H1 (cell line): Measurements from ENCODE around the gene XKR8. TPM values are rescaled to one million over a fixed set of nuclear protein-coding genes. Genes with fewer than 3 reads are reported as not detected.

ENCODE experiments used
- CTCF ChIA-PET: fragments of 300-600 bp; sonication (Branson Sonifier 250); formaldehyde crosslinking; loops from one replicate; lab custom pipeline; 2021; ENCODE audit not compliant: partially characterized antibody; lab: Charles Lee
- POLR2A ChIA-PET: fragments of 300-600 bp; sonication (Branson Sonifier 250); formaldehyde crosslinking; loops from one replicate; lab custom pipeline; 2021; ENCODE audit warnings: inconsistent platforms; ENCODE audit not compliant: partially characterized antibody; lab: Charles Lee
- DNase-seq, 2 experiments: peaks; one replicate each; pipeline versions ENCODE4 v3.0.0 to v3.0.0-alpha.2; 2010 to 2022; ENCODE audit warnings: low spot score in 2 of 2, low read depth in 1 of 2, mixed read lengths in 1 of 2
- FAIRE-seq: peaks from 2 replicates; lab custom pipeline; 2011; peaks lifted over from hg19 to GRCh38; lab: Jason Lieb, UNC
- H2AFZ ChIP-seq: 2 replicates; pipeline ENCODE4 v1.8.1; 2012; ENCODE audit warnings: low read length, inconsistent platforms
- H2AK5ac ChIP-seq: 2 replicates; pipeline ENCODE4 v1.6.1; 2013; ENCODE audit warnings: low read depth, low read length
- H2BK120ac ChIP-seq: replicated peaks from 2 replicates; pipeline ENCODE3; 2013; ENCODE audit warnings: low read depth, low read length, inconsistent platforms
- H2BK12ac ChIP-seq: 2 replicates; pipeline ENCODE4 v1.6.1; 2013; ENCODE audit warnings: low read depth, low read length
- H2BK15ac ChIP-seq: 2 replicates; pipeline ENCODE4 v1.6.1; 2013; ENCODE audit warnings: low read length
- H2BK20ac ChIP-seq: 2 replicates; pipeline ENCODE4 v1.6.1; 2013; ENCODE audit warnings: low read length
- H2BK5ac ChIP-seq: 2 replicates; pipeline ENCODE4 v1.6.1; 2013; ENCODE audit warnings: low read depth, low read length
- H3K14ac ChIP-seq: 2 replicates; pipeline ENCODE4 v1.6.1; 2013; ENCODE audit warnings: inconsistent platforms; ENCODE audit not compliant: insufficient read length
- H3K18ac ChIP-seq: 2 replicates; pipeline ENCODE4 v1.6.1; 2013; ENCODE audit warnings: low read length; ENCODE audit errors: extremely low read depth
- H3K23ac ChIP-seq: 2 replicates; pipeline ENCODE4 v1.6.1; 2013; ENCODE audit warnings: inconsistent platforms; ENCODE audit not compliant: insufficient read length
- H3K23me2 ChIP-seq: 2 replicates; pipeline ENCODE4 v1.6.1; 2013; ENCODE audit warnings: low read depth, low read length
- H3K27ac ChIP-seq: 2 replicates; pipeline ENCODE4 v1.6.1; 2011; ENCODE audit warnings: low read depth, low read length, inconsistent platforms
- H3K27me3 ChIP-seq, 4 experiments: replicated peaks in 1 of 4; 1 replicate in 1 of 4; 2 replicates in 3 of 4; pipeline versions ENCODE4 v1.6.1 to v1.8.1; 2011 to 2013; ENCODE audit warnings: low read length in 3 of 4, mild to moderate bottlenecking in 3 of 4, inconsistent platforms in 2 of 4, mixed read lengths in 2 of 4, moderate library complexity in 1 of 4; ENCODE audit not compliant: control insufficient read depth in 3 of 4, insufficient read depth in 3 of 4; ENCODE audit errors: extremely low read depth in 1 of 4
- H3K36me3 ChIP-seq, 4 experiments: 2 replicates each; pipeline versions ENCODE4 v1.6.1 to v1.8.1; 2011 to 2013; ENCODE audit warnings: mild to moderate bottlenecking in 4 of 4, low read length in 3 of 4, moderate library complexity in 2 of 4, control low read depth in 1 of 4, inconsistent platforms in 1 of 4; ENCODE audit not compliant: insufficient read depth in 4 of 4, control insufficient read depth in 2 of 4
- H3K4ac ChIP-seq: replicated peaks from 2 replicates; pipeline ENCODE3; 2013; ENCODE audit warnings: low read length, low read depth, mixed read lengths, inconsistent platforms; ENCODE audit not compliant: insufficient read length
- H3K4me1 ChIP-seq, 4 experiments: replicated peaks in 1 of 4; 1 replicate in 1 of 4; 2 replicates in 3 of 4; pipeline versions ENCODE4 v1.6.1 to v1.8.1; 2011 to 2013; ENCODE audit warnings: low read length in 3 of 4, inconsistent platforms in 2 of 4, mixed read lengths in 1 of 4; ENCODE audit not compliant: insufficient read depth in 4 of 4, control insufficient read depth in 3 of 4
- H3K4me2 ChIP-seq, 2 experiments: 2 replicates each; pipeline versions ENCODE4 v1.6.1 to v1.8.1; 2011 to 2013; ENCODE audit warnings: low read depth in 2 of 2, low read length in 2 of 2, control low read depth in 1 of 2, inconsistent platforms in 1 of 2, mild to moderate bottlenecking in 1 of 2; ENCODE audit not compliant: insufficient read depth in 1 of 2
- H3K4me3 ChIP-seq, 4 experiments: fragments of 200-600, 300-600 bp in 1 of 4; sonication (generic), shearing (Covaris generic), sonication (Bioruptor Twin) in 1 of 4; 2 replicates each; pipeline versions ENCODE4 v1.5.1 to v1.8.1; 2011 to 2016; ENCODE audit warnings: low read length in 4 of 4, low read depth in 3 of 4, control low read depth in 2 of 4, inconsistent platforms in 2 of 4, mild to moderate bottlenecking in 2 of 4, mixed read lengths in 1 of 4, moderate library complexity in 1 of 4; ENCODE audit not compliant: insufficient read depth in 2 of 4; ENCODE audit errors: extremely low read depth in 1 of 4
- H3K56ac ChIP-seq: replicated peaks from 2 replicates; pipeline ENCODE3; 2013; ENCODE audit warnings: low read depth, mild to moderate bottlenecking, mixed read lengths, low read length, inconsistent platforms; ENCODE audit not compliant: insufficient read length
- H3K79me1 ChIP-seq: 2 replicates; pipeline ENCODE4 v1.6.1; 2013; ENCODE audit warnings: low read depth, low read length, control low read depth
- H3K79me2 ChIP-seq, 2 experiments: 2 replicates each; pipeline versions ENCODE4 v1.6.1 to v1.8.1; 2012 to 2013; ENCODE audit warnings: low read length in 2 of 2, mild to moderate bottlenecking in 2 of 2, inconsistent platforms in 1 of 2; ENCODE audit not compliant: insufficient read depth in 2 of 2, control insufficient read depth in 1 of 2
- H3K9ac ChIP-seq, 4 experiments: replicated peaks in 1 of 4; 1 replicate in 1 of 4; 2 replicates in 3 of 4; pipeline versions ENCODE4 v1.6.1 to v1.8.1; 2011 to 2013; ENCODE audit warnings: low read depth in 3 of 4, low read length in 3 of 4, control low read depth in 2 of 4, mild to moderate bottlenecking in 2 of 4, moderate library complexity in 2 of 4, inconsistent platforms in 1 of 4; ENCODE audit errors: extremely low read depth in 1 of 4
- H3K9me3 ChIP-seq, 2 experiments: 2 replicates each; pipeline versions ENCODE4 v1.6.1 to v1.8.1; 2012 to 2013; ENCODE audit warnings: mild to moderate bottlenecking in 2 of 2, moderate library complexity in 2 of 2, control low read depth in 1 of 2, inconsistent platforms in 1 of 2, low read depth in 1 of 2, low read length in 1 of 2, mixed read lengths in 1 of 2; ENCODE audit not compliant: insufficient read depth in 2 of 2
- H4K20me1 ChIP-seq, 2 experiments: replicated peaks in 1 of 2; 2 replicates each; pipeline versions ENCODE3 to v1.8.1; 2011 to 2013; ENCODE audit warnings: inconsistent platforms in 2 of 2, low read length in 2 of 2, mild to moderate bottlenecking in 1 of 2; ENCODE audit not compliant: insufficient read depth in 2 of 2, control insufficient read depth in 1 of 2
- H4K5ac ChIP-seq: 2 replicates; pipeline ENCODE4 v1.6.1; 2013; ENCODE audit warnings: low read length, low read depth, mixed read lengths, inconsistent platforms; ENCODE audit not compliant: insufficient read length
- H4K8ac ChIP-seq: 2 replicates; pipeline ENCODE4 v1.8.0; 2013; ENCODE audit warnings: mild to moderate bottlenecking, moderate library complexity, low read length, inconsistent platforms; ENCODE audit not compliant: insufficient read depth; ENCODE audit errors: extremely low read depth
- H4K91ac ChIP-seq: replicated peaks from 2 replicates; pipeline ENCODE3; 2013; ENCODE audit warnings: low read length, mixed read lengths, inconsistent platforms; ENCODE audit not compliant: insufficient read length
- ATF2 ChIP-seq: IDR thresholded peaks from 2 replicates; pipeline ENCODE4 v1.6.1; 2012; ENCODE audit warnings: low read length, inconsistent platforms
- CTBP2 ChIP-seq: IDR thresholded peaks from 2 replicates; pipeline ENCODE4 v1.7.0; 2011; ENCODE audit warnings: borderline replicate concordance, mild to moderate bottlenecking, moderate library complexity, mixed read lengths, low read length; ENCODE audit not compliant: insufficient read depth, insufficient read length
- EGR1 ChIP-seq: IDR thresholded peaks from 2 replicates; pipeline ENCODE4 v1.6.1; 2011; ENCODE audit warnings: low read depth, low read length, borderline replicate concordance
- HDAC2 ChIP-seq, 2 experiments: fragments of 300-600 bp in 1 of 2; sonication (generic) in 1 of 2; IDR thresholded peaks; 2 replicates each; pipeline ENCODE4 v1.6.1; 2011 to 2012; ENCODE audit warnings: low read depth in 2 of 2, low read length in 2 of 2, mild to moderate bottlenecking in 2 of 2, moderate library complexity in 2 of 2, borderline replicate concordance in 1 of 2, inconsistent platforms in 1 of 2
- KDM1A ChIP-seq: fragments of 200-600, 300-600 bp; sonication (generic); IDR thresholded peaks from 2 replicates; pipeline ENCODE4 v1.7.1; 2016; ENCODE audit warnings: mild to moderate bottlenecking, low read length, borderline replicate concordance
- NRF1 ChIP-seq: IDR thresholded peaks from 2 replicates; pipeline ENCODE4 v1.6.1; 2011; ENCODE audit warnings: mild to moderate bottlenecking, low read depth, low read length, improper control_type of control experiment
- SP2 ChIP-seq: IDR thresholded peaks from 2 replicates; pipeline ENCODE4 v1.6.1; 2012; ENCODE audit warnings: mild to moderate bottlenecking, low read length, inconsistent platforms
- WGBS, 2 experiments: shearing (Covaris generic) in 1 of 2; methylation state at CpG; one replicate each; pipeline versions ENCODE4 v1.1.6 to v1.1.7; 2013 to 2015; ENCODE audit warnings: low lambda C conversion rate in 2 of 2, mixed read lengths in 2 of 2, inconsistent platforms in 1 of 2, low coverage in 1 of 2, missing lambda C conversion rate in 1 of 2; ENCODE audit not compliant: insufficient replicate concordance in 2 of 2, insufficient coverage in 1 of 2, insufficient read length in 1 of 2; ENCODE audit errors: extremely low coverage in 1 of 2, missing lambda C conversion rate in 1 of 2; 5-methylcytosine and 5-hydroxymethylcytosine counted together
- polyA plus RNA-seq, 7 experiments: library from polyadenylated mRNA; depleted of rRNA in 3 of 7; stranded (reverse) in 5 of 7; unstranded in 2 of 7; fragments of >200 nt in 5 of 7; fragments of 200-250 nt in 2 of 7; gene quantifications; 1 replicate in 5 of 7; 2 replicates in 1 of 7; 4 replicates in 1 of 7; pipeline versions ENCODE4 v1.2.1 to v1.2.3, GENCODE V29; 2011 to 2013; ENCODE audit warnings: missing spikeins in 2 of 7, mixed read lengths in 2 of 7
- total RNA-seq: library from RNA; stranded (reverse); fragmentation: NEBNext Ultra II Directional; extraction: Animal tissue kit (Norgen Biotek cat#: 25700); gene quantifications from 2 replicates; pipeline ENCODE4 v1.2.1, GENCODE V29; 2021

XKR8 gene
- total and polyA plus RNA-seq, 2 of the 8 experiments (the other 6 are each of a cell fraction or from before 2014, with no cell fraction given): 14.2 to 16.3 TPM

GRCh38 chr1:27936370-27936769 lies 23.4 kb upstream of the XKR8 start:
- Histone ChIP-seq H2BK20ac (no peak overlapping the region), H4K8ac (no peak overlapping the region), H3K14ac (no peak overlapping the region), H3K4me2 (peak overlapping the region; percentile 73 to 97), H3K36me3 (peaks cover 0 to 4% (median under 1%) of the 10 kb centered on the region in 4 experiments; a peak in 3 of 8 replicates), H3K23me2 (peaks cover 11% of the 10 kb centered on the region), H3K23ac (no peak overlapping the region), H4K20me1 (peaks cover 0 to 3% of the 10 kb centered on the region in 2 experiments), H2BK120ac (no peak overlapping the region), H3K9ac (no peak overlapping the region), H3K9me3 (no peaks in the 10 kb centered on the region), H3K18ac (no peak overlapping the region), H2AK5ac (0 out of 2 replicates have a peak overlapping the region, but pooled peaks have one; percentile 46), H2AFZ (no peak overlapping the region), H3K56ac (no peak overlapping the region), H3K79me2 (peaks cover 0 to 28% of the 10 kb centered on the region in 2 experiments; a peak in 3 of 4 replicates), H2BK5ac (no peak overlapping the region; the same call in 1 of the 2 replicates), H3K4me3 (peak overlapping the region in 2 of 4 experiments; percentile 67 to 69; a peak in 5 of 8 replicates), H3K4me1 (peaks cover 17 to 26% (median 23%) of the 10 kb centered on the region in 4 experiments), H4K91ac (no peak overlapping the region), H2BK15ac (no peak overlapping the region), H3K79me1 (peaks cover 13% of the 10 kb centered on the region; the same call in 1 of the 2 replicates), H2BK12ac (no peak overlapping the region), H3K27me3 (no peaks in the 10 kb centered on the region), H3K4ac (no peak overlapping the region), H3K27ac (no peak overlapping the region), H4K5ac (no peak overlapping the region)
- CTCF ChIA-PET: interaction anchor here (1.0 to 1.9 kb wide), 3 partner anchors 10 to 44 kb away, joined by 3 to 9 read pairs (median 3); no protein-coding TSS in a partner anchor
- TF ChIP-seq CTBP2 (no peak), SP2 (no peak), HDAC2 (IDR thresholded peaks at IDR 0.05; ENCODE audit: borderline replicate concordance in 1 of 2, low read depth in 2 of 2, low read length in 2 of 2) (0 out of 4 replicates have a peak, but pooled peaks of 1 of the 2 experiments have one; percentile 24), KDM1A (peak; percentile 81), ATF2 (no peak), EGR1 (no peak), NRF1 (no peak)
- POLR2A ChIA-PET: interaction anchor here (1.4 to 3.7 kb wide), 3 partner anchors 9 to 23 kb away, joined by 4 to 28 read pairs (median 13); partner anchors contain the start of gene XKR8
- WGBS, 2 experiments: 81% methylated on average over 5 of the region's 5 CpGs; no CpG with 5 or more reads in 1 of the 2 experiments
- DNase-seq (no peak), FAIRE-seq (no peak)
